Thyroid gland (tissue), 4 donors: ENCODE data around the gene SIL1. TPM values are rescaled to one million over a fixed set of nuclear protein-coding genes. Genes with fewer than 3 reads are reported as not detected.
"Not testable (repeated sequence)": the region's sequence is repeated elsewhere in the genome, so short reads cannot be mapped to it uniquely, and the experiment has no call there.

Source experiments
- DNase-seq, 2 donors: peaks; one replicate each; pipeline ENCODE4 v3.0.0-alpha.2; 2019
- H3K27ac ChIP-seq, 3 donors: fragments of 200-600 bp; sonication (generic); 1 replicate in 2 of 3; 2 replicates in 1 of 3; pipeline ENCODE4 v1.5.1; 2016 to 2019; ENCODE audit warnings: mild to moderate bottlenecking in 1 of 3, moderate library complexity in 1 of 3
- H3K27me3 ChIP-seq: fragments of 200-600 bp; sonication (generic); one replicate; pipeline ENCODE4 v1.5.1; 2019
- H3K36me3 ChIP-seq, 2 donors: fragments of 200-600 bp; sonication (generic); one replicate each; pipeline ENCODE4 v1.5.1; 2016 to 2019
- H3K4me1 ChIP-seq, 2 donors: fragments of 200-600 bp; sonication (generic); one replicate each; pipeline ENCODE4 v1.5.1; 2017 to 2019
- H3K4me3 ChIP-seq, 3 donors: fragments of 200-600 bp; sonication (generic); replicated peaks in 1 of 3; 1 replicate in 2 of 3; 2 replicates in 1 of 3; pipeline ENCODE4 v1.5.1; 2016; ENCODE audit warnings: mild to moderate bottlenecking in 1 of 3
- H3K9me3 ChIP-seq: fragments of 200-600 bp; sonication (generic); one replicate; pipeline ENCODE4 v1.5.1; 2017
- POLR2A ChIP-seq, 2 donors: fragments of 450-650 bp; IDR thresholded peaks; one replicate each; pipeline ENCODE4 v1.6.1; 2017; ENCODE audit warnings: antibody characterized with exemption in 2 of 2, mild to moderate bottlenecking in 2 of 2, moderate library complexity in 1 of 2
- WGBS, 2 donors: methylation state at CpG; one replicate each; pipeline ENCODE4 v1.1.5; 2017; 5-methylcytosine and 5-hydroxymethylcytosine counted together
- intact Hi-C: fragments of 100-400 bp; cut with DNase I; formaldehyde crosslinking; loops from one replicate; pipeline ENCODE4 v1.15.1; 2023
- total RNA-seq, 4 donors: library from RNA; depleted of rRNA; stranded (reverse); fragments of >200 nt; gene quantifications; one replicate each; pipeline ENCODE4 v1.2.3, GENCODE V29; 2016
- TF ChIP-seq, protein P1 (sequence below), 6 experiments: fragments of 200-600 bp in 3 of 6; fragments of 450-650 bp in 3 of 6; sonication (generic) in 3 of 6; IDR thresholded peaks; one replicate each; pipeline ENCODE4 v1.5.1; 2016 to 2019; ENCODE audit warnings: antibody characterized with exemption in 6 of 6, mild to moderate bottlenecking in 2 of 6, inconsistent platforms in 1 of 6, moderate library complexity in 1 of 6

Gene SIL1
- total RNA-seq, 4 donors from 2014 or later: 57.5 to 103 (median 81.7) TPM

DNA sequence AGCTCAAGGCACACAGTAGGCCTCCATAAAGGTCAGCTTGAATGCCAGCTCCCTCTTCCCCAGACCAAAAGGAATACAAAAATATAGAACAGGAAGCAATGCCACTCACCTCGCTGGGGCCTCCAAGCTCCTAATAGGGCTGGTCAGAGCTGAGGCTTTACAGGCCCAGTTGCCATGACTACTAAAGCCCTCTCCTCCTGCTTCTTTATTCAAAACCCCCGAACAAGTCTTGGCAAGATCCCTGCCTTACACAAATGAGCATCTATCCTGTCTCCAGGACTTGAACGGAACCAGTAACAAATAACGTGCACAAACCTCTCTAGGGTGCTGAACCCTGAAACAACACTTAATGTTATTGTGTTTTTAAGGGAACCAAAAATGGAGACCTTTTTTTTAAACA is 136.3 kb downstream of the SIL1 start:
- TF ChIP-seq, protein P1, sequence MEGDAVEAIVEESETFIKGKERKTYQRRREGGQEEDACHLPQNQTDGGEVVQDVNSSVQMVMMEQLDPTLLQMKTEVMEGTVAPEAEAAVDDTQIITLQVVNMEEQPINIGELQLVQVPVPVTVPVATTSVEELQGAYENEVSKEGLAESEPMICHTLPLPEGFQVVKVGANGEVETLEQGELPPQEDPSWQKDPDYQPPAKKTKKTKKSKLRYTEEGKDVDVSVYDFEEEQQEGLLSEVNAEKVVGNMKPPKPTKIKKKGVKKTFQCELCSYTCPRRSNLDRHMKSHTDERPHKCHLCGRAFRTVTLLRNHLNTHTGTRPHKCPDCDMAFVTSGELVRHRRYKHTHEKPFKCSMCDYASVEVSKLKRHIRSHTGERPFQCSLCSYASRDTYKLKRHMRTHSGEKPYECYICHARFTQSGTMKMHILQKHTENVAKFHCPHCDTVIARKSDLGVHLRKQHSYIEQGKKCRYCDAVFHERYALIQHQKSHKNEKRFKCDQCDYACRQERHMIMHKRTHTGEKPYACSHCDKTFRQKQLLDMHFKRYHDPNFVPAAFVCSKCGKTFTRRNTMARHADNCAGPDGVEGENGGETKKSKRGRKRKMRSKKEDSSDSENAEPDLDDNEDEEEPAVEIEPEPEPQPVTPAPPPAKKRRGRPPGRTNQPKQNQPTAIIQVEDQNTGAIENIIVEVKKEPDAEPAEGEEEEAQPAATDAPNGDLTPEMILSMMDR (IDR thresholded peaks at IDR 0.05): no peak
- no peak for TF ChIP-seq POLR2A (IDR thresholded peaks at IDR 0.05)
- DNase-seq: peak in 1 of 2 donors; percentile 32
- no peaks in the 10 kb centered on the region for H3K9me3 ChIP-seq
- H3K4me1 ChIP-seq: peaks cover 65 to 70% of the 10 kb centered on the region in 2 donors
- no peaks in the 10 kb centered on the region for H3K36me3 ChIP-seq
- H3K4me3 ChIP-seq: no peak overlapping the region
- WGBS, 2 donors: 35 to 53% methylated on average over 4 of the region's 4 CpGs
- H3K27me3 ChIP-seq: no peaks in the 10 kb centered on the region
- intact Hi-C loops: no loop called here
- H3K27ac ChIP-seq: peak overlapping the region; percentile 72 to 80 (median 79)

DNA sequence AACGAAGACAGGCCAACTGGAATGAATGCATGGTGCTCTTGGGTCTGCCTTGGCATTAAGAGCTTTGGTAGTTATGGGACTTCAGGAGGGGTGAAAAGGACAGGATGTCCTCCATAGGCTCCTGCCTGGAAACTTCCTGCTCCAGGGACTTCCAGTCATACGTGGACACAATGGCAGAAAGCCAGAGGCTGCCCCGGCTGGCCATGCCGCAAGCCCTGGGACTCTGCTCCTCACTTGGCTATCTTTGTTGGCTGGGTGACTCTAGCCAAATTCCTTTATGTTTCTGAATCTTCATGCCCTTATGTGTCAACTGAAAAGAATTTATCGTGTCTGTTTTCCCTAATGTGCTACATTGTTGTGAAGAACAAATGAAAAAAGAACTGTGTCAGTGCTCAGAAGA is 136.9 kb downstream of the SIL1 start:
- H3K27me3 ChIP-seq: no peaks in the 10 kb centered on the region
- no peak overlapping the region for H3K4me3 ChIP-seq
- peak; percentile 80 to 81 for DNase-seq
- no peaks in the 10 kb centered on the region for H3K9me3 ChIP-seq
- no peak for TF ChIP-seq POLR2A (IDR thresholded peaks at IDR 0.05)
- TF ChIP-seq, protein P1 (IDR thresholded peaks at IDR 0.05): no peak
- 16 to 21% methylated on average over 4 to 5 of the region's 5 CpGs for WGBS, 2 donors
- H3K4me1 ChIP-seq: peaks cover 62 to 66% of the 10 kb centered on the region in 2 donors
- H3K36me3 ChIP-seq: no peaks in the 10 kb centered on the region
- peak overlapping the region; percentile 72 to 80 (median 79) for H3K27ac ChIP-seq
- intact Hi-C loops: no loop called here

DNA sequence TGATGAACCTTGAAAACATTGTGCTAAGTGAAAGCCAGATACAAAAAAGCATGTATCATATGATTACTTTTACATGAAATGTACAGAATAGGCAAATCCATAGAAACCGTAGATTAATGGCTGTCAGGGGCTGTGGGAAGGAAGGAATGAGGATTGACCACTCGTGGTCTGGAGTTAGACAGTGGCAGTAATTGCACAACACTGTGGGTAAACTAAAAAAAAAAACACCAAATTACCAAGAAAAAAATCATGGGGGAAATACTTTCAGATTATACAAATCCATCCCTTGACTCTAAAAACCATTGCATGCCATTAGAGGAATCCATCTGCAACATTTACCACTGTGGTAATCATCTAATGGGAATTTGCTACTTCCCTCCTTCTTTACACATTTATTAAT is 140.0 kb downstream of the SIL1 start:
- 89 to 97% methylated on average over 2 of the region's 2 CpGs for WGBS, 2 donors
- no peak for DNase-seq
- H3K4me1 ChIP-seq: peaks cover 35 to 41% of the 10 kb centered on the region in 2 donors
- H3K4me3 ChIP-seq: no peak overlapping the region
- intact Hi-C loops: no loop called here
- no peaks in the 10 kb centered on the region for H3K27me3 ChIP-seq
- H3K9me3 ChIP-seq: no peaks in the 10 kb centered on the region
- TF ChIP-seq, protein P1 (IDR thresholded peaks at IDR 0.05): no peak
- TF ChIP-seq POLR2A (IDR thresholded peaks at IDR 0.05): no peak
- no peaks in the 10 kb centered on the region for H3K36me3 ChIP-seq
- no peak overlapping the region for H3K27ac ChIP-seq

DNA sequence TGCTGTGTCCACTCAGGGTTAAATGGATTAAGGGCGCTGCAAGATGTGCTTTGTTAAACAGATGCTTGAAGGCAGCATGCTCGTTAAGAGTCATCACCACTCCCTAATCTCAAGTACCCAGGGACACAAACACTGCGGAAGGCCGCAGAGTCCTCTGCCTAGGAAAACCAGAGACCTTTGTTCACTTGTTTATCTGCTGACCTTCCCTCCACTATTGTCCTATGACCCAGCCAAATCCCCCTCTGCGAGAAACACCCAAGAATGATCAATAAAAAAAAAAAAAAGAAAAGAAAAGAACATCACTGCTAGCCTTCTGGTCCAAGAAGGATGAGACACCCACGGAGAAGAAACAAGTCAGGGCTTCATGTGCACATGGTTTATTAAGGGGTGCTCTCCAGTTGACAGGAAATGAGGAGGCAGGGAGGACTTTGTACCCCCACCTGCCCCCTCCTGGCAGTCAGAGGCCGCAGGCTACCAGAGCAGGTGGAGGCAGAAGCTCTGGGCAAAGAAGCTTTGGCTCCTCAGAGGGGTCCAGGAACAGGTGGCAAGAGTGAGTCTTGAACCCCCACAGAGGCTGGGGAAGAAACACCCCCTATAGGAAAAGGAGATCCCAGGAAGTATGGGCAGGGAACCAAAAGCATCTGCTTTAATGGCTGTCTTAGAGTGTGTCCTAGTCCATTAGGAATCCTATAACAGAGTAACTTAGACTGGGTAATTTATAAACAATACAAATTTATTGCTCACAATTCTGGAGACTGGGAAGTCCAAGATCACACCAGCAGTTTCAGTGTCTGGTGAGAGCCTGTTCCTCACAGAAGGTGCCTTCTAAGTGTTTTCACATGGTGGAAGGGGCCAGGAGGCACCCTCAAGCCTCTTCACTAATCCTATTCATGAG is 140.9 kb downstream of the SIL1 start:
- H3K9me3 ChIP-seq, intact Hi-C loops, DNase-seq, H3K4me3 ChIP-seq, H3K36me3 ChIP-seq, H3K27me3 ChIP-seq: not testable (repeated sequence)
- WGBS, 2 donors: 52 to 66% methylated on average over 7 of the region's 7 CpGs
- Histone ChIP-seq H3K27ac (peak overlapping the region in 1 of 3 donors; percentile 28), H3K4me1 (peaks cover 27 to 33% of the 10 kb centered on the region in 2 donors)

DNA sequence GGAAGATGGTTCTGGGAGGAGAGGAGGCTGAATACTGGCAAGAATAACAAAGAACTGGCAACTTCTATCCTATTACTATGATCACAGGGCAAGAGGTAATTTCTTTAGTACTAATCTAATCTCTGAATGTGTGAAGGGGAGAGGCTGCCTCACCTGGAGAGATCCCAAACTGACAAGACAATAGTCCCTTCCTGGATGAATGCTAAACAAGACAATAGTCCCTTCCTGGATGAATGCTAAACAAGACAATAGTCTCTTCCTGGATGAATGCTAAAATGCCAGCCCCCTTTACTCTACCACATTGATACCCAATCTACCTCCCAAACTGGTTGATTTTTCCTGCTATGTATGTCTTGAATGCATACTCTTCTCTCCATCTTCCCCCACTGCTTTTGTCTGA is 145.2 kb downstream of the SIL1 start:
- H3K4me1 ChIP-seq: peaks cover 3 to 24% of the 10 kb centered on the region in 2 donors
- no peak overlapping the region for H3K4me3 ChIP-seq
- no peak overlapping the region for H3K27ac ChIP-seq
- no peaks in the 10 kb centered on the region for H3K9me3 ChIP-seq
- intact Hi-C loops: no loop called here
- no peak for TF ChIP-seq POLR2A (IDR thresholded peaks at IDR 0.05)
- TF ChIP-seq, protein P1 (IDR thresholded peaks at IDR 0.05): no peak
- H3K36me3 ChIP-seq: no peaks in the 10 kb centered on the region
- no peak for DNase-seq
- H3K27me3 ChIP-seq: no peaks in the 10 kb centered on the region
